GM19025 (cell line): Measurements from ENCODE around the gene OR10C1.
"Not testable (repeated sequence)": the region's sequence is repeated elsewhere in the genome, so short reads cannot be mapped to it uniquely, and the experiment has no call there.

Experiments used
- ATAC-seq: cut with Tn5 transposase; IDR thresholded peaks from one replicate; pipeline ENCODE4 v1.9.1; 2021; ENCODE audit warnings: mild to moderate bottlenecking, low read depth, moderate library complexity; ENCODE audit not compliant: unreplicated experiment

OR10C1 gene

GRCh38 chr6:29439006-29439405, at the start of gene OR10C1:
Gene OR10C1, plus strand, starts transcription at chr6:29439306. Its CDS starts 710 bp downstream, at chr6:29440016.
- no peak for ATAC-seq

GRCh38 chr6:29395331-29395730, 43.8 kb upstream of the OR10C1 start, which contains the start of gene OR12D2:
Gene OR12D2, plus strand, starts transcription at chr6:29395631. Its CDS starts 1,069 bp downstream, at chr6:29396700.
- ATAC-seq = no peak

- ATAC-seq = no peak
Measured at GRCh38 chr6:29399525-29399924, 39.6 kb upstream of the OR10C1 start.

GRCh38 chr6:29403801-29404200, 35.3 kb upstream of the OR10C1 start:
- ATAC-seq = no peak

GRCh38 chr6:29414588-29414987, 24.5 kb upstream of the OR10C1 start, which contains the start of gene OR12D1:
Gene OR12D1, plus strand, starts transcription at chr6:29414928.
- ATAC-seq = no peak

- ATAC-seq = no peak
Measured at GRCh38 chr6:29419516-29419915, 19.6 kb upstream of the OR10C1 start.

- ATAC-seq = no peak
Measured at GRCh38 chr6:29424168-29424567, 14.9 kb upstream of the OR10C1 start.

- ATAC-seq = no peak
Measured at GRCh38 chr6:29424575-29424974, 14.5 kb upstream of the OR10C1 start.

GRCh38 chr6:29425075-29425474, 14.0 kb upstream of the OR10C1 start:
- no peak for ATAC-seq

- ATAC-seq = no peak
Measured at GRCh38 chr6:29426654-29427053, 12.5 kb upstream of the OR10C1 start.

GRCh38 chr6:29436730-29437129, 2.4 kb upstream of the OR10C1 start:
- ATAC-seq = not testable (repeated sequence)

GRCh38 chr6:29442719-29443118, 3.6 kb downstream of the OR10C1 start:
- no peak for ATAC-seq

- not testable (repeated sequence) for ATAC-seq
Measured at GRCh38 chr6:29444031-29444430, 4.9 kb downstream of the OR10C1 start.

- ATAC-seq = no peak
Measured at GRCh38 chr6:29447670-29448069, 8.6 kb downstream of the OR10C1 start.

- ATAC-seq = no peak
Measured at GRCh38 chr6:29451471-29452193, 12.5 kb downstream of the OR10C1 start.

GRCh38 chr6:29456971-29457370, 17.9 kb downstream of the OR10C1 start, which contains the start of the genes OR11A1 and OR2H1:
Gene OR11A1, minus strand, starts transcription at chr6:29457071. Its CDS starts 29,430 bp downstream, at chr6:29427641.
Gene OR2H1, plus strand, starts transcription at chr6:29457155. Its CDS starts 4,615 bp downstream, at chr6:29461770.
- ATAC-seq = no peak

- ATAC-seq = no peak
Measured at GRCh38 chr6:29461021-29461814, 22.1 kb downstream of the OR10C1 start.

- no peak for ATAC-seq
Measured at GRCh38 chr6:29462022-29462421, 22.9 kb downstream of the OR10C1 start.

- no peak for ATAC-seq
Measured at GRCh38 chr6:29465279-29465678, 26.2 kb downstream of the OR10C1 start.

- no peak for ATAC-seq
Measured at GRCh38 chr6:29465801-29466200, 26.7 kb downstream of the OR10C1 start.

- no peak for ATAC-seq
Measured at GRCh38 chr6:29466241-29466640, 27.1 kb downstream of the OR10C1 start.
